Breast epithelium (tissue), 3 donors: ENCODE measurements around the gene POLR2L.

ENCODE experiments used
- CTCF ChIP-seq, 3 donors: fragments of 450-650 bp; IDR thresholded peaks; one replicate each; pipeline ENCODE4 v1.5.1; 2016 to 2017; ENCODE audit warnings: antibody characterized with exemption in 3 of 3, mild to moderate bottlenecking in 3 of 3, moderate library complexity in 3 of 3
- POLR2A ChIP-seq: fragments of 450-650 bp; IDR thresholded peaks from one replicate; pipeline ENCODE4 v1.6.1; 2016; ENCODE audit warnings: antibody characterized with exemption, mild to moderate bottlenecking, moderate library complexity
- POLR2AphosphoS5 ChIP-seq, 3 donors: sonication (generic); formaldehyde crosslinking; IDR thresholded peaks; one replicate each; pipeline ENCODE4 v1.6.1; 2017; ENCODE audit warnings: antibody characterized with exemption in 3 of 3

- TF ChIP-seq CTCF (IDR thresholded peaks at IDR 0.05) (no peak), POLR2A (no peak), POLR2AphosphoS5 (IDR thresholded peaks at IDR 0.05) (no peak)
Measured at GRCh38 chr11:866481-866880, 24.2 kb upstream of the POLR2L start.
